ENCODE data around the gene CLSTN1.

Gene CLSTN1

DNA sequence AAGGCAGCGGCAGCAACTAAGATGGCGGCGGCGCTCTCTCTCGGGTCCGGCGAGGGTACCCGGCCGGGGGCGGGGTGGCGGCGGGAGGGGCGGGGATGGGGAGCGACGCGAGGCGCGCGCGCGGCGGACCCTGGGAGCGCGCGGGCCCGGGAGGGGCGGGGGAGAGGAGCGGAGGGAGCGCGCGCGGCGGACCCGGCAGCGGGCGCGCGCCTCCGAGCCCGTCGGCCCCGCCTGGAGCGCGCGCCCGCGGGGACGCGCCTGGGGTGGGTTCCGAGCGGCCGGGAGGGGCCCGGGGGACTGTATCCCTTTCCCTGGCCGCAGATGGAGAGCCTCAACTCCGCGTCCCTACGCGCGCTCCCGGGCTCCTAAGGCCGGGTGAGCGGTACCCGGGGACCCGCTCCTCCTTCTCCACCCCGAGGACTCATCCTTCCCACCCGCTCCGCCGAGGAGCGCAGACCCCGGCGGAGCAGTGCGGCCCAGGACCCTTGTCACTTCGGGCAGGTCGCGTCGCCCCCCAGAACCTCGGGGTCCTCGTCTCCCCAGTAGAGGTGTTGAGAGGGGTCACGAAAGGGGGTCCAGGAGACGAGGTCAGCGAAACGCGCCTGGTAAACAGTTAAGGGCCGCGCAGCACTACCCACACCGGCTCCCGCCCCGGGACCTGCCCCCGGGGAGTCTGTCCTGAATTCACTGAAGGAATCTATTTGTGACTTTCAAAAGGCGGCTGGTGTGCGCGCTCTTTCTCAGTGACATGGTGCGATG lies at the start of gene CLSTN1:
Gene CLSTN1 (minus strand): TSS at position 23 of the 759 bp plus-strand sequence. CDS start 232 bp downstream, outside the sequence.
- no peak for DNase-seq (ENCODE audit: low read depth, low spot score)

DNA sequence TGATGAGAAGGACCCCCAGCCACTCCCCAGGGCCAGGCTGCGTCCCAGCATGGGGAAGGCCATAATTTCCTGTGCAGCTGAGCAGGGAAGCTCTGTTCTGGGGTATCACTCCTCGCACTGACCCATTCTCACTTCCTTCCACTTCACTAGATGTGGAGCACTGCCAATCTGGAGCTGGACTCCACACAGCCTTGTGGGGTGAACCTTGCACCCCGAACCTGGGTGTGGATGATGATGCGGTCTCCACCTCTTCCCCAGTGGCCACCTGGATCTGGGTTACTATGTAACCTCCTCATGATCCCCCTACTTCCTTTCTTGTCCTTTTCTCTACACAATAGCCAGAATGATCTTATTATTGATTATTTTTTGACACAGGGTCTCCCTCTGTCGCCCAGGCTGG lies 49.6 kb upstream of the CLSTN1 start:
- no peak for DNase-seq (ENCODE audit: low read depth, low spot score)

DNA sequence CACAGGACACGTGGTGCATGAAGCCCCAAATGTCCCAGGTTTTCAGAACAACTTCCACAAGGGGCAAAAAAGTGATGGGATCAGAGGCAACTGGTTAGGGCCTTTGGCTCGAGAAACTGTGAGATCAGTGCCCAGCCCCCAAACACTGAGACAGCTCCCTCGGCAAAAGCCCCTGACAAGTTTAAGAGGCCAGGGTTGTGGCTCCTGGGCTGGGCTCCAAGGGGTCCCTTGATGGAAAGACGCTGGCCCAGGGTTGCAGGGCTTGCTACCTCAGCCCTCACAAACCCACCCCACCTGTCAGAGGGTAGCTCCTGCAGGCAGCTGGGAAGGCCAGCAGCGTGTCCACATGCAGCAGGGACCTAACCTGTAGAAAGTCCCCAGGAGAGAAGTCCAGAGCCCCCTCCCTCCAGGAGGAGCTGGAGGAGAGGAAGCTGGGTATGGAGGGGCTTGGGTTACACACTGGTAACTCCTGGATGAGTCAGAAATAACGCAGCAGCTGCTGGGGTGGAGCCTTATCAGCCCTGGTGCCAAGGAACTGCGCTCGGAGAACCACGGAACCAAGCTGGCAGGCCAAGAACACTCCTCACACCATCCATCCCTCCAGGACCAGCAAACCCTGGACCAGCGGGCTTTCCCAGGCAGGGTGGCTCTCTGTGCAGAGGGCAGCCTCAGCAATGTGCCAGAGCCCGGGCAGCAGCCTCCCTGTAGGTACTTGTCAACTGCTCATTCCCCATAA lies 48.8 kb upstream of the CLSTN1 start:
- no peak for DNase-seq (ENCODE audit: low read depth, low spot score)

DNA sequence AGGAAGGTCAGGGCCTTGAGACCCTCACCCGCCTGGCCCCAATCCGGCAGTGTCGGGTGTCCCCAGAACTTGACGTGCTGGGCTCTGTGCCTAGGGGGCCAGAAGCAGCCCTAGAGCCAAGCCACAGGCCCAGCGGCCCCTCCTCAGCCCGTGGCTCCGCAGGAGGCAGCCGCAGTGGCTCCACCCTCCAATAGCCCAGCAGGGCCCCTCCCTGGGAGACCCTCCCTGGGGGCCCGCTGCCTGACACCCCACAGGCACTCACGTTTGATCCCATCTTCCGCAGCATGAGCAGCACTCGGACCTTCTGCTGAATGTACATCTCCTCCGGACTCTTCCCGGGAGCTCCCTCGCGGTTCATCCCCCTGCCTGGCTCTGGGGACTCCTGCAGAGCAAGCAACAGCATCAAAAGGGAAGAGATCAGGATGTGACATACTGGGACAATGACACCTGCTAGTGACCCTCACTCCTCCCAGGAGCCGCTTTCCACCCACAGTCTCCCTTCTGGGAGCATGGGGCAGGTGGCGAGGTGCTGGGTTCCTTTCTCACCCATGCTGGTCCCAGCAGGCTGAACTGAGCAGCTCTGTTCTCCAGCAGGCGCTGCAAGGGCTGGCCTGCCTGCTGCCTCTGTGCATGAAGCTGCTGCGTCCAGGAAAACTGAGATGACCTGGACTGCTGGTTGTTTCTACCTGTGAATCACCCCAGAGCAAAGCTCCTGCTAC lies 48.1 kb upstream of the CLSTN1 start:
- no peak for DNase-seq (ENCODE audit: low read depth, low spot score)

DNA sequence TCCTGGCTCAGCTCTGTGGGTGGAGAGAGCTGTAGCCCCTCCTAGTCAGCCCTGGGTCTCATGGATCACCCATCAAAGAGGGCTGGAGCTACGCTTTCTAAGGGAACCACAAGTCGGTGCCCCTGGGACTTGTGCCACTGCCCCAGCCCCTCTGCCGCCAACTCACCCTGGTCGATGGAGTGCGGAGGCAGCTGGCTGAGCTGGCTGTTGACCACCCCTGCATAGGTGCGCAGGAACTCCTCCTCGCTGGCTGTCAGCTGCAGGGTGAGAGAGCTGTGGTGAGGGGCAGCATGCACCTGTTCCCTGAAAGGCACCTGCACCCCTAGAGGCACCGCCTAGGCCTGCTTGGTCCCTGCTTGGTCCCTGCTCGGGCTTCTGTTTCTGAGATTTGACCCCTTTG lies 47.3 kb upstream of the CLSTN1 start:
- DNase-seq (ENCODE audit: low read depth, low spot score), result no peak

DNA sequence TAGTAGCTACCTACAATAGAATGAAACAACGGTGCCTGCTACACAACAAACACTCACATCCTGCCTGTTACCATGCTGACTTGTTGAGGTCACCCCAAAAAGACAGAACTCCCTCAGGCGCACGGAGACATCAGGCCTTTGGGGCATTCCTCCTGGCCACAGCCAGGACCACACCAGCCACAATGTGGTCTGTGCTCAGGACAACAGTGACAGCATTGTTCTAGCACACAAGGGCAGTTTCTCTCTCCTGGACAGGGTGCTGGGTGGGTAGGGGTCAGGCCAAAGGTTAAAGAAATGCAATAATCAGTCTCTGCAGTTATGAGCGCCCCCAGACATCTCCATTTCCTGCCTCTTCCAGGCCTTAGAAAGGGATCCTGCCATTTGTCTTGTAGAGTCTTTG lies 46.8 kb upstream of the CLSTN1 start:
- DNase-seq (ENCODE audit: low read depth, low spot score), result no peak

DNA sequence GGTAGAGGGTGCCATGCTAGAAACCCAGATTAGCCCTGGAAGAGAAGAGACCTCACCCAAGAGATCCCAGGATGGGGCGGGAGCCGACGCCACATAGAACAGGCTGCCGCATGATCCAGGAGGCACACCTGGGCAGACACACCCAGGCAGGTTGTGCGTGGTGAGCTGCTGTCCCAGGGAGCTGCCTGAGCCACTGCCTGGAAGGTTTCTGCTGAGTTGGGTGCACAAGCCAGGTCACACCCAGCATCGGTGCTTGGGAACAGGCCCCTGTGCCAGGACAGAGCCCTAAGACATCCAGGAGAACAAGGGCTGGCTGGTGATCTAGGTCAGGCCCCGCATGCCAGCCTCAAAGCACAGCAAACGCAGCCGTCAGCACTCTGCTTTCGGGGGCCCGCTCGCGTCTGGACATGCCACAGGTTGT lies 46.1 kb upstream of the CLSTN1 start:
- no peak for DNase-seq (ENCODE audit: low read depth, low spot score)

DNA sequence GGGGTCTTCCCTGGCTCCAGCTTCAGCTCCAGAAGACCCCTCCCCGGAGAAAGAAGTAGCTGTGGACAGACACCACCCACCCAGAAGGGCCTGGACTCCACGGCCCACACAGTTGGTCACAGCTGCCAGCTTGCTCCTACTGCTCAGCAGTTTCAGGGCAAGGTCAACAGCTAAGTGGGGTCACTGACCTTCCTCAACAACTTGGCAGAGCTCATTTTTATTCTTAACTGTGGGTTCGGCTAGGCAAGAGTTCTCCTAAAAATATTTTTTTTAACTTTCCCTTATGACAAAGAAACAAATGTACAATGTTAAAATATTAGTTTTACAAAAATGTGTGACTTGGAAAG lies 44.5 kb upstream of the CLSTN1 start:
- DNase-seq (ENCODE audit: low read depth, low spot score), result no peak

DNA sequence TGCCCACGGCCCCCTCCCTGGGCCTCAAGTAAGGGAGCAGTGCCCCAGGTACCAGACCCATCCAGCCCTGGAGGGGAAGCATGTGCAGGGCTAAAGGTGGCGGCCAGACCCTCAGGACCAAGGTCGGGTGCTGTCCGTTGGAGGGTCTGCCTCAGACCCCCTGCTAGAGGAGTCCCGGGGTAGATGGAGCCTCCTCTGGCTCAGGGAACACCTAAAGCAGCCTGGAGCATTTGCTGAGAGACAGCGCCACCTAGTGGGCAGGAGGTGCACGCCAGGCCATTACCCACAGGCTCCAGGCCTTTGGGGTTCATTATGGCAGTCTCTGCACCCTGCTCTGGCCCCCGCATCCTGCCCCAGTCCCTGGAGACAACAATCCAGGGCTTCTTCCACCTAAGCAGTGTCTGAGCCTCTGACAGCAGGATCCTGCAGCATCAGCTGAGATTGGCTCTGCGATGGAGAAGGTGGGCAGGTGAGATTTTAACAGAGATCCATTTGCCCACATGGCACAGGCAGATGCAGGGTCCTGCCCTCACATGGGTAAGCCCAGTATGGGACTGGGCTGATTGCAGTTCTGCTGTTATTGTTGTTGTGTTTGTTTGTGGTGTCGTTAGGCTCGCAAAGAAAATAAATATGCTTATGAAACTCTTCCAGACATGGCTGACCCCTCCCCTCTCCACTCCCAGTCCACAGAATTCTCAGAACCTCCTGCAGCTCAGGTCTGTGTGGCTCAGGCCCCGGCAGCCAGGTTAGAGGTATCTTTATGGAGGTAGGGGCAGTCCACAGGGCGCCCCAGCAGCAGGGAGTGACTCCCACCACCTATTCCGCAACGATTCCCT lies 43.9 kb upstream of the CLSTN1 start:
- no peak for DNase-seq (ENCODE audit: low read depth, low spot score)

DNA sequence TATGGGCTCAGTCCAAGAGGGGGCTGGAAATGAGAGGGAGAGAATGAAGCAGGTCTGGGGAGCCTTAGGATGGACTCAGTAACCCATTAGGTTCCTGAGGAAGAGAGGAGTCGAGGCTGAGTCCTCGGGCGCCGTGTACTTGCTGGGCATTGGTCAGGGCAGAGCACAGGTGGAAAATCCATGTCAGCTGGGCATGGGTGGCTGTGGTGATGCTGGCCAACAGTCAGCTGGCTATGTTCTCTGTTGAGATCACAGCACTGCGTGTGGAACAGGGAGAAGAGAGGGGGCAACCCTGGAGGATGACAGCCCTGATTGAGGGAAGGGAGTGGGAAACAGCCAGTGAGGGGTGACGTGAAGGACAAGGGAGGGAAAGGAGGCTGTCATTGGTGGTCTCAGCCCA lies 43.1 kb upstream of the CLSTN1 start:
- DNase-seq (ENCODE audit: low read depth, low spot score), result no peak

DNA sequence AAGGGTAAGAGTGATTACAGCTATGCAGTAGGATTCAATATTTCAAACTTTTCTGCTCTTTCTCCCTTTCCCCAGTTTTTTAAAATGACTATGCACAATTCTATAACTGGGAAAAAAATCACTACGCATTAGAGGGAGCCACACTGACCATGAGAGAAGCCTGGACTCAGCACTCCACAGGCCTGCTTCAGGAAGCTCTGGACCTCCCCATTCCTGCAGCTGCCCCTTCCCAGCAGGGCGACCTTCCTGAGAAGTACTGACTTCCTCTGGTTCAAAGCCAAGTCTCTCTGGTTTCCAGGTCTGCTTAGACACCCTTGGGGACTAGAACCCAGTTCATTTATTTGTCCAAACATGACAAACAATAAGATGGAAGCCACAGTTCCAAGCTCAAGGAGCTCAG lies 42.0 kb upstream of the CLSTN1 start:
- DNase-seq (ENCODE audit: low read depth, low spot score), result no peak

DNA sequence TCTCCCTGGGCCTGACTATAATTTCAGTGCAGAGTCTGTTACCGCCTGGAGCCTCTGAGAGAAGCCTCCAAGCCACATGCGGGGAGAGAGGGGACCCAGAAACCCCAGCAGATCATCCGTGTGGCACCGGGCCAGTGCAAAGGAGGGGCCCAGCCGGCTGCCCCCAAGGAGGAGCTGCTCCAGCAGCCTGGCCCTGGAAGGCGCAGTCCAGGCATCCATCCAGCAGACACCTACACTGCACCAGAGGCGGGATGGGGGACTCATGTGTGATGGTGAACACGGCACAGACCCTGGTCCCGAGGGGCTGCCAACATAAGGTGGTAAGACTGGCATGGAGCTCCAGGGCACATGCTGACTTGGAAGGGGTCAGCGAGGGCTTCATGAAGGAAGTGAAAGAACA lies 39.6 kb upstream of the CLSTN1 start:
- no peak for DNase-seq (ENCODE audit: low read depth, low spot score)

DNA sequence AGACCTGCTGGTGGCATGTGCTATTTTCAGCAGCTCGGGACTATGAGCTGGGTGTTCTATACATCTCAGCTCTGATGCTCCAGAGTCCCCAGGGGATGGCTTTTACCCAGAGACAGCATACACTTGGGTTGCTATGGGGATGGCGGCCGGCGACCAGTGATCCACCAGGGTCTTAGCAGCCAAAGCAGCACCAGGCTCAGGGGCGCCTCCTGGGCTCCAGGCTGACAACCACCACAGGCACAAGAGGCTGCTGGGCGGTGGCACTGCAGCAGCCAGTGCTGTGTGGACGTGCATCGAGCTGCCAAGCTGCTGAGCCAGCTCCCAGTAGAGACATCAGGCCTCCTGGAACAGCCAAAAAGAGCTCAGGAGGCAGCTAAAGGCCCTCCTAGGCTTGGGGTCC lies 37.6 kb upstream of the CLSTN1 start:
- DNase-seq (ENCODE audit: low read depth, low spot score), result no peak

DNA sequence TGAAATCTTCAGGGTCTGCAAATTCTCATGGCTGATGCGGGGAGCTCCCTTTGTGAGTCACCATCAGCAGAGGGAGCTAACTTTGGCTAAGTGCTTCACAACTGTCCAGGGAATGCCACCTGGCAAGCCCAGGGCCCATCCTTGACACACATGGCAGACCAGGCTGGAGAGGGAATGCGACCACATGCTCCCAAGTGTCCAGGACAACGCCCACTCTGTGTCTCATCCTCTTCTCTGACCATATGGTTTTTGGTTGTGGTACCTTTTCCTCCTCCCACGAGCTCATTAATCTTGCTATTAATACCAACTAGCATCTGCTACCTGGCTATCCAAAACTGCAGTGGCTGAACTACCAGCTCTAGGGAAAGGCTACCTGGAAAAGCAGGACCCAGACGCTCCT lies 37.1 kb upstream of the CLSTN1 start:
- DNase-seq (ENCODE audit: low read depth, low spot score), result no peak

DNA sequence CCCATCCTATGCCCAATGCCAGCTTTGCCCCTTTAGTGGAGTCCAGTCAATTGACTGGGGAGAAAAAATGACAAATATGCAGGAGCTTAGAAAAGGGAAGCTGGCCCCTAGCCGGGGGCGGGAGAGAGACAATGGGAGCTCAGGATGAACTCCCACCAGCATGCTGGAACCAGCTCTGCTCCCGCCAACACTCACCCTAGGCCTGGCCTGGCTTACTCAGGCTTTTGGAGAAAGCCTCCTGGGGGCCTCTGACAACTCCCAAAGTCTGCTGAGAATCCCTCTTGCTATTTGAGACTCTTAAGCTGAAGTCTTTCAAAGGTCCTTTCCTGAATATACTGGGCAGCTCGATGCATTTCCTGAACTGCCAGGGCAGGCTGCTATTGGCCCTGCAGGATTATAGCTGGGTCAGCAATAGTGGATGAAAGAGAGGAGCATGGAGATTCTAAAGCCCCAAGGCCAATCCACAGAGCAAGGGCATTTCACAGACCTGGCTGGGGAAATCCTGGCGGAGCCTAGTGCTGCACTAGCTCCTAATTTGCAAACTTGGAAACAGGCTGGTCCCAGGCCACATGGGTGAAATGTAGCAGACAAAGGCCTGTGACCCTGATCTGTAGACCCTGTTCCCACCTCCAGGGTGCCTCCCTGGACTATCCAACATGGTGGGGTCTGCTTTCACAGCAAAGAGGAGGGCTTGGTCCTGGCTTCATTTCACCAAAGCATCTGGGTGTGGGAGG lies 35.7 kb upstream of the CLSTN1 start:
- DNase-seq (ENCODE audit: low read depth, low spot score), result no peak

DNA sequence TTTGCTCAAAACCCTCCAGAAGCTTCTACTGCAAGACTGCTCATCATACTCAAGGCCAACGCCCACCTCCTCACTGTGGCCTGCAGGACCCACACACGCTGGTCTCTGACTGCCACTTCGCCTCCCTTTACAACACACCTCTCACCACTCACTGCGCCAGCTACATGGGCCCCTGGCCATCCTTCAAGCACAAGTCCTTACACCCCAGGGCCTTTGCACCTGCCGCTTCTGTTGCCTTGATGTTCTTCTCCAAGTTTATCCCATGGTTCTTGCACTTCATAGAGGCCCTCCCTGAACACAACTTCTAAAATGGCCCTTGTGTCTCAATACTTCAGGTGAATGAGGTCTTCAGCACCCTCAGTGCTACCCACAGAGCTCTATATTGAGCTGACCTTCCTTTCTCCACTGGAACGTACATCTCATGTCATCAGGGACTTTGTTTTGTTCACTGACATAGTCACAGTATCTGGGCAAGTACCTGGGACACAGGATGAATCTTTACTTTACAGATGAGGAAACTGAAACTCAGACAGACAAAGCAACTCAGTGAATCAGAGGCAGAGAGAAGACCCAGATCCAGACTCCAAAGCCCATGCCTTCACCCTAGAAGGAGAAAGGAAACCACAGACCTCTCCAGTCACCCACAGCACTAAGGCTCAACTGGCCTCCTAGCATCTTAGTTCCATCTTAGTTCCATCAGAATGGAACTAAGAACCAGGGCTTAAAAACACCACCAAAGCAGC lies 34.7 kb upstream of the CLSTN1 start:
- DNase-seq (ENCODE audit: low read depth, low spot score), result no peak

DNA sequence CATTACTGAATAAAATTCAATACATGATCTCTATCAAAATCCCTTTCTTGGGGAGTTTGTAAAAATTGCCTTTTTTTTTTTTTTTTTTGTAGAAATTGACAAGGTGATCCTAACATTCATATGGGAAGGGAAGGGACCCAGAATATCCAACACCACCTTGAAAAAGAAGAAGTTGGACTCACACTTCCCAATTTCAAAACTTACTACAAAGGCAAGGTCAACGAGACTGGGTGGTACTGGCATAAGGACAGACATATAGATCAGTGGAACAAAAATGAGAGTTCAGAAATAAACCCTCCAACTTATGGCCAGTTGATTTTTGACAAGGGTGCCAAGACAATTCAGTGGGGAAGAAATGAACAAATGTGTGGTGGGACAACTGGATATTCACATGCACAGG lies 31.4 kb upstream of the CLSTN1 start:
- DNase-seq (ENCODE audit: low read depth, low spot score), result no peak

DNA sequence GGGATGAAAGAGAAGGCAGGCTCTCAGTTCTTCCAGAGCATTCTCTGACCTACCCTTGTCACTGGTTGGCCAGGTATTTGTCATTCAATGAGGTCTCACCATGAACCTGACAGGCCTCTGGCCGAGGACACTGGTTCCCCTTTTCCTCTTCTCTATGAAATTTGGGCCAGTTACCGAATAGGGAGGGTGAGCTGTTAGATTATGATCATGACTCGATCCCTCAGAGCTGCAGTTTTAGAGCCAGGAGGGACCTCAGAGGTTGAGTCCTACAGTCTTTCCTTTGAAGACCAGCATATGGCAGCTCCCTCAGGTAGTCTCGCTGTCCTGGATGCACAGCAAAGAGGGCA lies 29.5 kb upstream of the CLSTN1 start:
- no peak for DNase-seq (ENCODE audit: low read depth, low spot score)

DNA sequence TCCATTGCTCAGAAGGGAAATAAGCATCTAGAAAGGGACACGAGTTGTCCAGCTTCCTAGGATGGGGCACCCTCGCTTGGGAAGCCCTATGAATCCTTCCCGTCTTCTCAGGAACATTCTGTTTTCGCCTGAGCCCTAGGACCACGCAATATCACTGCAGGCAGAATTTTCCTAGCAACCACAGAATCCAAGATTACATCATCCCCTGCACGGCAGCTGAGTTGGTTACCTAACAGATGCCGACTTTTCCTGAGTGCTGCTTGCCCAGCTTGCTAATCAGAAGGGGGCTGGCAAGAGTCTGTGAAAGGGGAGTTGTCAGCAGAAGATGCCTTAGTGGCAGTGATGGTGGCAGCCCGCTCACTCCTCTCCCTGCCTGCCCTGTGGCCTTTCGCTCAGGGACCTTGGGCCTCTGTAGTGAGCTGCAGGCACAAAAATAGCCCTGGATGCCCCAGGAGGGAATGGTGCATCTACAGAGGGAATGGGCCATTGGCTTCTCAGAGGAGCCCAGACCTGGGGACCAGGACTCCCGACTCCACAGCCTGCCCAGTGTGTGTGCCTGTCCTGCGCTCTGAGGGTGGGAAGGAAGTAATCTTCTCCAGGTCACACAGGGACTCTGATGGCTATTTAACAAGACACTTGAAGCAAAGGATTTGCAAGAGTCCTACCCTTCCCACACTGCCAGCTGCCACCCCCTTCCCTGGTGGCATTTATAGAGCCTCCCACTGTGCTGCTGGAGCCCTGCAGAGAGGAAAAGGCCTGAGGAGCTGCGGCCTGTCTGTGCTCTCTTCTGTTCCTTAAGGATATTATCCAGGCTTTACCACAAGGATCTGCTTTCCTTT lies 28.9 kb upstream of the CLSTN1 start:
- no peak for DNase-seq (ENCODE audit: low read depth, low spot score)

DNA sequence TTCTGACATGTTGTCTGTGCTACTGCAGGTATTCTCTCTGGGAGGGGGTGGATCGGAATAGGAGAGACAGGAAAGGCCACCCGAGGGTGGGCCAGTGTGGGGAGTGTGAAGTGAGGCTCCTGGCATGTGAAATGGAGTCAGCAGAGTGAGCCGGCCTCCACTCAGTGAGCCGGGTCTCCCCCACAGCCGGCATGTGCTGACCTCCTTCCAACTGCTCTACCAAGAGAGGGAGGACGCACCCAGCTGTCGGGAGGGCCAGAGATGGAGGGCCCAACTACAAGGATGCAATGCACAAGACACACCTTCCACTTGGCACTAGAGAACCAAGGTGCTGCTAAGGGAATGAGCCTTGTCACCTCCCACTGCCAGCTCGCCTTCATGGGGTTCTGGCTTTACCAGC lies 28.2 kb upstream of the CLSTN1 start:
- no peak for DNase-seq (ENCODE audit: low read depth, low spot score)
